GM19238 (cell line): ENCODE measurements around the gene RPL13.

ENCODE experiments used
- DNase-seq: peaks from one replicate; pipeline ENCODE4 v3.0.0; 2011; ENCODE audit warnings: low spot score; ENCODE audit not compliant: insufficient read length

Gene RPL13

DNA sequence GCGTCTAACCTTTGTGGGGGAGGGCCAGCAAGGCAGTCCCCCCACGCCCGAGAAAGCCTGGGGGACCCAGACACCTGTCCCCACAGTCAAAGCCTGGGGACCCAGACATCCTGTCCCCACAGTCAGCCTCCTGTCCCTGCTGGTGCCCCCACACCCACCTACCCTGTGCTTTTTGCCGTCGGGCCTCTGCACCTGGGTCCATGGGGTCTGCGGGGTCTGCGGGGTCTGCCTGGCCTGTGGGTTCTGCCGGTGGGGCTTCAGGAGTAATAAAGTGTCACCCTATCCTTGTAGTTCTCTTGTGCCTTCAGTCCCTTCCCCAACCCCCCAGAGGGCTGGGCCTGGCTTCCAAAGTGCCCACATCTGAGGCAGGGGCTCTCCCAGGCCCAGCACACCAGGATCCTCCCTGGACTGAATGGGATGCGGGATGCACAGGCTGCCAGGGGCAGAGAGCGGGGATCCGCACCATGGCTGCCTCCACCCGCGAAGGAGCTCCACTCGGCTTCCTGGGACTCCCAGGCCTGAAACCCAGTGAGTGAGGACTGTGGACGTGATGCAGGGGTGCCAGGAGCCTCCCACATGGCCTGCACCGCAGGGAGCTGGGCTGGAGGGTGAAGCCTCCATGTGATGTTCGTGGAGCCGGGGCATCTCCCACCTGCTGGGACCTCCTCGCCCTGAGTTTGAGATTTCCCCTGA is 36.6 kb downstream of the RPL13 start:
- DNase-seq: no peak

GRCh38 chr16:89598199-89598598 is 37.7 kb downstream of the RPL13 start:
- no peak for DNase-seq

GRCh38 chr16:89599451-89599858 is 39.0 kb downstream of the RPL13 start:
- DNase-seq: no peak

DNA sequence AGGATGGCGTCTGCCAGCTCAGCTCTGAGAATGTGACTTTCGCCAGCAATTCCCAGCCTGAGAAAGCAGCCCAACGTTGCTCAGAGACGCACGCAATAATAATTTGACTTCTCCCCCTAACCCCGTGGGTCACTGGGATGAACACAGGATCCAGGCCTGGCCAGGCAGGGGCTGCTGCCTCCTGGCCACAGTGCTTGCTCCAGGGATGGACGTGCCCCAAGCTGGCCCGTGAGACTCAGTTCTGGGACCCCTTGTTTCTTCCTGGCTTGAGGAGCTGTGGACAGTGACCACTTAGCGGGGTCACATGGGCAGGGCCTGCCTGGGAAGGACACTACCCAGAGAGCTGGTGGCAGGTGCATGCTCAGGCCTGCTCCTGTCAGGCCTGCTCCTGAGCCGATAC is 39.4 kb downstream of the RPL13 start:
- DNase-seq: no peak

- DNase-seq: no peak
Observed at GRCh38 chr16:89600427-89600826, 39.9 kb downstream of the RPL13 start.

GRCh38 chr16:89600956-89601355 is 40.5 kb downstream of the RPL13 start:
- no peak for DNase-seq

DNA sequence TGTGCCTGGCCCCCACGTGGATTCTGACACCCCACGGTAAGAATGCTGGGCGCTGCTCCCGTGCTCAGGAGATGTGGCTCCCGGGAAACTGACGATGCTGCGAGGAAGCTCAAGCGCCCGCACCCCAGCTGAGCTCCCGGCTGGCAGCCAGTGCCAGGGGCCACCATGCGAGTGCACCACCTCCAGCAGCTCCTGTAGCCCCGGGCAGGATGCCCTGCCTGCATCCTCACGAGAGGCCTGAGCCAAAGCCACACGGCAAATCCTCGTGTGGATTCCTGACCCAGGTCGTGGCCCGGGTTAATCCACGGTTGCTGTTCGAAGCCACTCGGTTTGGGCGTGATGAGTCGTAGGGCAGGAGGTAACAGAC is 41.4 kb downstream of the RPL13 start:
- no peak for DNase-seq

- DNase-seq: no peak
Observed at GRCh38 chr16:89602273-89602951, 41.9 kb downstream of the RPL13 start.

DNA sequence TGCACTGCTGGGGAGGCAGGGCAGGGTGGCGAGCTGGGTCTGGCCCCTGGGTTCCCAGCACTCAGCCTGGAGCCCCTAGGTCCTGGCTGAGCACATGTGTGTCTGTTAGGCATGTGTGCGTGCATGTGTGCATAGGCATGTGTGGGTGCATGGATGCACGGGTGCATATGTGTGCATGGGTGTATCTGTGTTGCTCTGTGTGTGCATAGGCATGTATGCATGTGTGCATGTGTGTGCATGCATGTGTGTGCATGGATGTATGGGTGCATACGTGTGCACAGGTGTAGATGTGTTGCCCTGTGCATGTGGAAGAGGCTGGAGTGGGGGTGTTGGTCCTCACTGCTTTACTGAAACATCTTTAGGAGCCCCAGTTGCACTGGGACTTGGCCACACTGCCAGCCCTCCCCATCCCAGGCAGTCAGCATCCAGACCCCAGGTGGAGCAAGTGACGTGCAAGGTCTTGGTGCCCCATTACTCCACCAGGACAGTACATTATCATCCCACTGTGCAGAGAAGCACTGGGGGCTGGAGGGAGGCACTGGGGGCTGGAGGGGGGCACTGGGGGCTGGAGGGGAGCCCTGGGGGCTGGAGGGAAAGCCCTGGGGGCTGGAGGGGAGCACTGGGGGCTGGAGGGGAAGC is 42.6 kb downstream of the RPL13 start:
- no peak for DNase-seq

DNA sequence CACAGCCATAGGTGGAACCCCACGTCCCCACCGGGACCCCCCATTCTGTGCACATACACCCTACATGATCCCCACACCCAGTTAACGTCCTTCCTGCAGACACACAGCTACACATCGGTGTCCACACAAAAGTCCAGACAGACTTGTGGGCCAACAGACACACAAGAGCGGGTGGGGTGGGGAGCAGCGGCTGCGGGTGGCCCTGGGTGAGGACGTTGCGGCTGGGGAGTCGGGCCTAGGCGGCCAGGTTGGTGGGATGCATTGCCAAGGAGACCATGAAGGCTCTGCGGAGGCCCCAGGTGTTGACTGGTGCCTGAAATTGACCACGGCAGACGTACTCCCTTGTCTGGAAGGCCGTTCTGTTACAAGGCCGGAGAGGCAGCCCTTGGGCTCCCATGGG is 44.3 kb downstream of the RPL13 start:
- DNase-seq: no peak

GRCh38 chr16:89605186-89605970 is 44.9 kb downstream of the RPL13 start:
- no peak for DNase-seq

DNA sequence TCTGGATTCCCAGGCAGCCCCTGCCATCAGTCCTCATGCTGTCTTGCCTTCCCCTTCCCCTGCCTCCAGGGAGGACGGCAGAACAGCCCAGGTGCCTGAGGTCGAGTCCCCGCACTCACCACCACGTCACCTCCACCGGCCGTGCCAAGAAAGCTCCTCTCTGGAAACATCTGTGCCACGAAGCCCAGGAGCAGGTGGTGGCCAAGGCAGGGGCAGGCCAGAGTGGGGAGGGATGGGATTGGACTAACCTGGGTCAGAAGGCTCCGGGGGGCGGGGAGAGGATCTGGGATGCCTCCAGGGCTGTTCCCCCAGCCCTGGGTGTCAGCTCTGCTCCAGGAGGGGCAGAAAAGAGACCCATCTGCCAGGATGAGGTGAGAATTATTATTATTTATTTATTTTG is 45.5 kb downstream of the RPL13 start:
- DNase-seq: no peak

- DNase-seq: no peak
Observed at GRCh38 chr16:89607453-89607852, 47.0 kb downstream of the RPL13 start.

GRCh38 chr16:89607937-89608740 is 47.7 kb downstream of the RPL13 start:
- no peak for DNase-seq

GRCh38 chr16:89610108-89610453 is 49.6 kb downstream of the RPL13 start:
- no peak for DNase-seq

GRCh38 chr16:89612415-89613166 is 52.1 kb downstream of the RPL13 start:
- no peak for DNase-seq

- DNase-seq: no peak
Observed at GRCh38 chr16:89613231-89613953, 52.9 kb downstream of the RPL13 start, which contains the start of gene DPEP1. TSS of gene DPEP1 (plus strand) at chr16:89613642. CDS start at chr16:89630411, 16,769 bp downstream.

DNA sequence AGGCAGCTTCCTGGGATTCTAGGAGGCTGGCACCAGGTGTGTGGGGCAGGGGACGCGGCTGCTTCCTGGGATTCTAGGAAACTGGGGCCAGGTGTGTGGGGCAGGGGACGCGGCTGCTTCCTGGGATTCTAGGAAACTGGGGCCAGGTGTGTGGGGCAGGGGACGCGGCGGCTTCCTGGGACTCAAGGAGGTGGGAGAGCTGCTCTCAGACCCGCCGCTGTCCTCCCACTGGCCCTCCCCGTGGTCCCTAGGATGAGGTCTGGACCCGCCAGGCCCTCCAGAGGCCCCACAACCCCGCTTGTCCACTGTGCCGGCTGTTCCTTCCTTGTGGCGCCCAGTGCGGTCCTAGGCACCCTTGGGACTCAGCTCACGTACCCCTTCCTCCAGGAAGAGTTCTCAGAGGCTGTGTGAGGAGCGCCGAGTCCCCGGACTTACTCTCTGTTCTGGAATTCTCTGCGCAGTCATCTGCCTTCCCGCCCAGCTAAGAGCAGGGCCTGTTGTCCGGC is 53.5 kb downstream of the RPL13 start:
- DNase-seq: no peak
